HG03025 (cell line): ENCODE data around the gene KRTAP10-6.
"Not testable (repeated sequence)": the region's sequence is repeated elsewhere in the genome, so short reads cannot be mapped to it uniquely, and the experiment has no call there.

Experiments used
- ATAC-seq: cut with Tn5 transposase; IDR thresholded peaks from one replicate; pipeline ENCODE4 v1.9.1; 2021; ENCODE audit warnings: mild to moderate bottlenecking, moderate library complexity; ENCODE audit not compliant: unreplicated experiment, low FRiP score

Gene KRTAP10-6

GRCh38 chr21:44564886-44565598, 27.3 kb downstream of the KRTAP10-6 start:
- ATAC-seq, result no peak

- no peak for ATAC-seq
These were observed 28.2 kb downstream of the KRTAP10-6 start for GRCh38 chr21:44564099-44564498.

- no peak for ATAC-seq
These were observed 33.6 kb downstream of the KRTAP10-6 start, which contains the start of gene KRTAP10-3 for GRCh38 chr21:44558695-44559094. Gene KRTAP10-3, minus strand, starts transcription at chr21:44558795. Its CDS starts 80 bp downstream, at chr21:44558715.

- not testable (repeated sequence) for ATAC-seq
These were observed 34.0 kb downstream of the KRTAP10-6 start for GRCh38 chr21:44558329-44558675.

- no peak for ATAC-seq
These were observed 34.6 kb downstream of the KRTAP10-6 start for GRCh38 chr21:44557491-44558328.

GRCh38 chr21:44556879-44557278, 35.4 kb downstream of the KRTAP10-6 start:
- ATAC-seq, result no peak

GRCh38 chr21:44555200-44555875, 37.0 kb downstream of the KRTAP10-6 start:
- ATAC-seq, result no peak

GRCh38 chr21:44552681-44553080, 39.6 kb downstream of the KRTAP10-6 start:
- no peak for ATAC-seq

GRCh38 chr21:44552136-44552535, 40.2 kb downstream of the KRTAP10-6 start:
- ATAC-seq, result no peak

- no peak for ATAC-seq
These were observed 40.9 kb downstream of the KRTAP10-6 start, which contains the start of gene KRTAP10-2 for GRCh38 chr21:44551340-44551961. Gene KRTAP10-2, minus strand, starts transcription at chr21:44551505. Its CDS starts 47 bp downstream, at chr21:44551458.

GRCh38 chr21:44550807-44551206, 41.5 kb downstream of the KRTAP10-6 start:
- ATAC-seq, result no peak

GRCh38 chr21:44550285-44550684, 42.0 kb downstream of the KRTAP10-6 start:
- not testable (repeated sequence) for ATAC-seq

- ATAC-seq, result no peak
These were observed 42.6 kb downstream of the KRTAP10-6 start for GRCh38 chr21:44549525-44550211.

GRCh38 chr21:44548922-44549321, 43.4 kb downstream of the KRTAP10-6 start:
- no peak for ATAC-seq

GRCh38 chr21:44548381-44548780, 43.9 kb downstream of the KRTAP10-6 start:
- ATAC-seq, result no peak

- ATAC-seq, result no peak
These were observed 44.5 kb downstream of the KRTAP10-6 start for GRCh38 chr21:44547656-44548331.

GRCh38 chr21:44544566-44544965, 47.7 kb downstream of the KRTAP10-6 start:
- ATAC-seq, result no peak

GRCh38 chr21:44542716-44543115, 49.6 kb downstream of the KRTAP10-6 start:
- no peak for ATAC-seq
